Esophagus muscularis mucosa (tissue), 4 donors: ENCODE measurements around the gene ZNF117.

Source experiments
- CTCF ChIP-seq, 3 experiments: fragments of 200-600 bp in 2 of 3; fragments of 450-650 bp in 1 of 3; sonication (generic) in 2 of 3; IDR thresholded peaks; one replicate each; pipeline ENCODE4 v1.5.1; 2017 to 2019; ENCODE audit warnings: antibody characterized with exemption in 3 of 3, mild to moderate bottlenecking in 2 of 3, moderate library complexity in 1 of 3
- EP300 ChIP-seq: sonication (generic); formaldehyde crosslinking; IDR thresholded peaks from one replicate; pipeline ENCODE4 v1.6.1; 2017; ENCODE audit warnings: antibody characterized with exemption
- POLR2A ChIP-seq: fragments of 450-650 bp; IDR thresholded peaks from one replicate; pipeline ENCODE4 v1.6.1; 2017; ENCODE audit warnings: antibody characterized with exemption, moderate library complexity, mild to moderate bottlenecking, low read depth
- POLR2AphosphoS5 ChIP-seq, 2 donors: sonication (generic); formaldehyde crosslinking; IDR thresholded peaks; one replicate each; pipeline ENCODE4 v1.6.1; 2017; ENCODE audit warnings: antibody characterized with exemption in 2 of 2

- peak; percentile 81 to 88 (median 83) for TF ChIP-seq CTCF (IDR thresholded peaks at IDR 0.05)
- no peak for TF ChIP-seq POLR2A
- peak in 1 of 2 donors; percentile 7 for TF ChIP-seq POLR2AphosphoS5 (IDR thresholded peaks at IDR 0.05)
- no peak for TF ChIP-seq EP300
Observed at GRCh38 chr7:64951250-64951848, 39.5 kb downstream of the ZNF117 start.
